ENCODE results near the gene RAB9A.
"Not testable (repeated sequence)": the region's sequence is repeated elsewhere in the genome, so short reads cannot be mapped to it uniquely, and the experiment has no call there.

RAB9A gene

GRCh38 chrX:13688958-13689740, at the start of gene RAB9A:
TSS of gene RAB9A (plus strand) at chrX:13689128. CDS start at chrX:13708747, 19,619 bp downstream.
- peak in 57 of 58 donors; percentile 1 to 81 (median 62) for DNase-seq

DNA sequence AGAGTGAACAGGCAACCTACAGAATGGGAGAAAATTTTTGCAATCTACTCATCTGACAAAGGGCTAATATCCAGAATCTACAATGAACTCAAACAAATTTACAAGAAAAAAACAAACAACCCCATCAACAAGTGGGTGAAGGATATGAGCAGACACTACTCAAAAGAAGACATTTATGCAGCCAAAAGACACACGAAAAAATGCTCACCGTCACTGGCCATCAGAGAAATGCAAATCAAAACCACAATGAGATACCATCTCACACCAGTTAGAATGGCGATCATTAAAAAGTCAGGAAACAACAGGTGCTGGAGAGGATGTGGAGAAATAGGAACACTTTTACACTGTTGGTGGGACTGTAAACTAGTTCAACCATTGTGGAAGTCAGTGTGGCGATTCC, 47.2 kb upstream of the RAB9A start:
- DNase-seq, result not testable (repeated sequence)

- DNase-seq, result no peak
Observed at GRCh38 chrX:13645464-13646153, 43.3 kb upstream of the RAB9A start.

DNA sequence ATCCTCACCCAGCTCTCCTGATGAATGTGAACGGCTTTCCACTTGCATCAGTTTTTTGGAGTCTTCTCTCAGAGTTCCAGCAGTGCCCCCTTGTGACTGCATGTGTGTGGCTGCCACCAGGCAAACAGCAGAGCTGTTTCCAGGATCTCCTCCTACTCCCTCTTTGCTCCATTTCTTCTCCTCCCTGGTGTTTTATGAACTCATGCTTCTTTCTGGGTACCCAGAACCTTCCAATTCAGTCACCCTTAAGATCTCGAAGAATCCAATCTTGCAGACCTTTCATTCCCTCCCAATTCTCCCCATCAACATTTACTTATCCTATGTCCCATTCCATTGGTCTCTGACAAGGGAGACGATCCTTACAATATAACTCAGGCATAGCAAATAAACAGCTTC, 42.8 kb upstream of the RAB9A start:
- peak in 49 of 58 donors; percentile 0 to 50 (median 19) for DNase-seq

DNA sequence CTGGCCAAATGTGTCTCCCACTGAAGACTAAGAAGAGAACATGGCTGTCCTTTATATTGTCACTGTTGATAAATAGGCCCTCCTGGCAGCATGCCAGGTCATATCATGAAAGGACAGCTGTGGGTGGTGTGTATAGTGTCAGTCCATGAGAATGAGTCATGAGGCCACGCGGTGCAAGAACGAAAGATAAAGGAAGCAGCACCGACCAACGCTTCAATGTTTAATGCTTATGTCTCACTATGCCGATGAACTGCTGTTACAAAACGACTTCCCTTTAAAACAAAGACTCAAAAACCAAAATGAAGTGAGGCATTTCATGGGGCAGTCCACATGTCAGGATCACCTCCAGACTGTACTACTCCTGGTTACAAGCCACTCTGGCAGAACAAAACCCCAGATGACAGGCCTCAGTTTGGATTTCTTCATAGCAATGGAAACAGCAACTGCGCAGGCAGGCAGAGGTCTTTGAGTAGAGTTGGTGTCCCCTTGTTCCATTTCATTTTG, 41.2 kb upstream of the RAB9A start:
- peak in 1 of 58 donors; percentile 57 for DNase-seq

- not testable (repeated sequence) for DNase-seq
Observed at GRCh38 chrX:13648336-13648735, 40.6 kb upstream of the RAB9A start.

GRCh38 chrX:13649838-13650237, 39.1 kb upstream of the RAB9A start:
- DNase-seq, result no peak

DNA sequence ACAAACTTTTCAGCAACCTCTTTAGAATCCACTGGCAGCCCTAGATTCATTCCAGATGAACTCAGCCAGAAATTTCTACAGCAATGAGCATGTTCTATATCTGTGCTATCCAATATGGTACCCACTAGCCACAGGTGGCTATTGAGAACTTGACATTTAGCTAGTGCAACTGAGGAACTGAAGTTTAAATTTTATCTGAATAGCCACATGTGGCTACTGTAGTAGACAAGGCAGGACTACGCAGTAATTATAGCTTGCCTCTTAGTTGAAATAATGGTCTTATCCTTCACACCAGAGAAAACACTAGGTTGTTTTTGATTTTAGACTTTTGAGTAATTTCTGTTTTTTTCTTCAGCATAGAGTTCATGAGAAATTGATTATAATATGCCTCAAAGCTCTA, 38.6 kb upstream of the RAB9A start:
- no peak for DNase-seq

- DNase-seq, result no peak
Observed at GRCh38 chrX:13651150-13651549, 37.8 kb upstream of the RAB9A start.

DNA sequence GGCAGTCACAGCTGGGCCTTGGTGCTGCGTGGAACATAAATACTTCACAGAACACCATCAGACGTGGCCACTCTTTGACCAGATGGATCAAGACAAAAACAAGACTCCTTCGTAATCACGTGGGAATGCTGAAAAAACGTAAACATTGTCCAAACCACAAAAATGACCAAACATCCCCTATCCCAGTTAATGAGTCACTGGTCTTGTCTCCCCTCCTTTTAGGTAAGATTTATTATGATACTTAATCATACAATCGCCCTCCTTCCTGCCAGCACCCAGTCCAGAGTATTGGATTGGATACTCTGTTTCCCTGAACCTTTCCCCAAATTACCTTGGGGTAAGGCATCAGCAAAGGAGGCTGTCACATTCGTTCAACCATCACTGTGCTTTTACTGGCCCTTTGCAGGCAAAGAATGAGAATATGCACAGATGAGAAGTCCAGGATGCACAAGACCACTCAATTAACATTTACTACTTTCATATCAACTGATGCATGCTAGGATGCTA, 36.6 kb upstream of the RAB9A start:
- DNase-seq, result no peak

DNA sequence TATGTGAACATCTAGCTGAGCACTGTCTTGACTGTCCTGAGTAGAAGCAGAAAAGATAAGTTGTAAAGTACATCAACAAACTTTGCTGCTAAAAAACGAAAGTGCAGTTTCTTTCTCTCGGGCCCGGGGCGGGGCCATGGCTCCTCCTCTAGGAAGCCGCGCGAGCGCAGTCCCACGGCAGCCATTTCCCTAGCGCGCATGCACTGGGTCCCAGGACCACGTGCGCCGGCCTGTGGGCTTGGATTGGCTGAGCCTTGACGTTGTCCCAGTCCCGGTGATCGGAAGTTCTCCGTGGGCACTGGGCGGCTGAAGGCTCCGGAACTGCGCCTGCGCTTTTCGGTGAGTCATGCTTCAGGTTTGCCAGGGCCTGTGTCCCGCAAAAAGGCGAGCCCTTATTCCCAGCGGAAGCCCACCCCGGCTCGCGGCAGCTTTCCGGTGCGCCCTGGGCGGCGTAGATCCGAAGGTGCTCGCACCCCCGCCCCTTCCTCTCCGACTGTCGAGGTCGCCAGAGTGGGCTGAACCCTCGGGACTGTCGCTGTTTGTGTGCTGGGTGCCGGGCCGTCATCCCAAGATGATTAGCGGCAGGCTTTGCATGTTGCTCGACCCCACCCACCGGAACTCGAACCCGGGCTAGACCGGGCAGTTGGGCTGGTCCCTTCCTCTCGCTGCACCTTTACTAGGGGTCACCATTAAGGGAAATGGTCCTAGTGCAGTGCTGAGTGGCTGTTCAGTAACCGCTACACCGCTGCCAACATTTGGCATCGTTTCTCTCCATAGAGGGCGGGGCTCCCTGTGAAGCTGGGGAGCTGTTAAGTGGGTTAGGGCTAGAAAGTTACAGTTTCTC, 35.9 kb upstream of the RAB9A start, which contains the start of gene TCEANC:
Gene TCEANC, plus strand, starts transcription at position 292 of the 844 bp plus-strand sequence. CDS start 9,368 bp downstream, outside the sequence.
- peak; percentile 41 to 97 (median 89) for DNase-seq

GRCh38 chrX:13654116-13654515, 34.8 kb upstream of the RAB9A start:
- DNase-seq, result peak in 1 of 58 donors; percentile 11

DNA sequence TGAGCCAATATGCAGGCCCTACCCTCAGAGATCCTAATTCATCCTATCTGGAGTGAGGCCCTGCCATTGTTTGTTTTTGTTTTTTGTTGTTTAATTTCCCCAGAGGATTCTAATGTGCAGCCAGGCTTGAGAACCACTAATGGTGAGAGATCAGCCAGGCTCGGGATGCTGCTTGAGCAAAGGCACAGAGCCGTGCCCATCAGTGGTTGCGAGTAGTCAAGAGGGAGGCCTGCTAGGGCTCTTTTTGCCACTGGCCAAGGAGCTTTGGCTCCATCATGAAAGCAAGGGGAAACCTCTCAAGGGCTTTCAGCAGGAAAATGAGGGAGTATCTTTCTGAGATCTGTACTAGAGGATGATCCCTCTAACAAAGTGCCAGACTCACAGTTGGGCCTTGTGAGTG, 33.3 kb upstream of the RAB9A start:
- DNase-seq, result no peak

GRCh38 chrX:13658602-13659001, 30.3 kb upstream of the RAB9A start:
- peak in 3 of 58 donors; percentile 0 to 35 (median 12) for DNase-seq

DNA sequence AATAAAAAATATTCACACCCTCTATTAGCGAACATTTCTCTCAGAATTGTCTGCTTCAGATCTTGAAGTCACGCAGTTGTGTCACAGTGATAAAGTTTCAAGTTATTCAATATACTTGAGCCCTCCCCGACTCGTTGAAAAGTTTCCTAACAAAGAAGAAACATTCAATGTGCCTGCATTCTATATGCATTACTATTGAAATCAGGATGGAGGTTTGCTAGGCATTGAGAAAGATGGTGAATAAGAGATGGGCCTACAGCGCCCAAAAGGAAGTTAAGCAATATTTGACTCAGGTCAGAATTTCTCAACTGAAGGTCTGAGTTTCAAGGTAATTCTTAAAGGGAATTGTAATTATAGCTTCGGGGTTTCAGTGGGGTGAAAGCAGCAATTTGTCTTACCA, 29.9 kb upstream of the RAB9A start:
- DNase-seq, result no peak

DNA sequence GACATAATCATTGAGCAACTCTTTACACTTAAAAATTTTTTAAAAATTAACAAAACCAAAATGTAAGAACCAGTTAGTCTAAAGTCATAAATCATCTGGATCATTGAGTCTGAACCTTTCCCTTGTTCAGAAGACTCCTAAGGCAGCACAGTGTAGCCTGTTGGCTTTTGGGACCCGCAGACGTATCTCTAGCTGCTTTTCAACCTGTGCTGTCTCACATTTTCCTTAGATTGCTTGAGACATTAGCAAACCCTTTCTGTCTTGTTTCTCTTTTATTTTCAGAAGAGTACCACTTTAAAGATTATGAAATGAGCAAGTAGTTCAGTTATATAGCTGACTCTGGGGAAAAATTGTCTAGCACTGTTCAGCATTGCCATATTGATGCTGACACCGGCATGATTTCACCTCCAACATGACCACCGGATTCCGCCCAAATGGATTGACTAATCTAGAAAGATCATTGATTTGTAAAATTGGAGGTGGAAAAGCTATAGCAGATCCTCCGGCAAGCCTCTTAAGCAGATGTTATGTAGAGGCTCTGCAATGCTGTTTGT, 27.1 kb upstream of the RAB9A start:
- DNase-seq, result no peak

DNA sequence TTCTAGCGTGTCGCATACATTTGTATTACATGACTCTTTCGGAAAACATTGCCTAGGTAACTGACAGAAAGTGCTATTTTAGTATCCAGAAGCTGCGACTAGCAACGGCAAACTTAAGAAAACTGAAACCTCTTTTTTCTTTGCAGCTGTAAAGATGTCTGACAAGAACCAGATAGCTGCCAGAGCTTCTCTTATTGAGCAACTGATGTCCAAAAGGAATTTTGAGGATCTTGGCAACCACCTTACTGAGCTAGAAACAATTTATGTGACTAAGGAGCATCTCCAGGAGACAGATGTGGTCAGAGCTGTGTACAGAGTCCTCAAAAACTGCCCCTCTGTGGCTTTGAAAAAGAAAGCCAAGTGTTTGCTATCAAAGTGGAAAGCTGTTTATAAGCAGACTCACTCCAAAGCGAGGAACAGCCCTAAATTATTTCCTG, 26.6 kb upstream of the RAB9A start:
- no peak for DNase-seq

DNA sequence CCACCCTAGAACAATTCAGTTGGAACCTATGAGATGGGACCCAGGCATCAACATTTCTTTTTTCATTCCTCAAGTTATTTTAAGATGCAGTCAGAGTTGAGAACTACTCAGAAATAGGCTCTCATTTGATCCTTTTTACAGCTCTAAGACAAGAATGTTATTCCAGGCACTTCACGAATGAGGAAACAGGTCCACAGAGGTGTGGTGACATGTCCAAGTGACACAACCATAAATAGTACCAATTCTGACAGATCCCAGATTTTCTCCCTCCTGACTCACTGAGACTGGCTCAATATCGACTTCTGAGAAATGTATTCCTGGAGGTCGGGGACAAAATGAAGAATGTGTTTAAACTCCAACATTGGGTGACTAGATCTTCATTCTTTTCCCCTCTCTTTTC, 24.9 kb upstream of the RAB9A start:
- no peak for DNase-seq

GRCh38 chrX:13666836-13667235, 22.1 kb upstream of the RAB9A start:
- DNase-seq, result peak in 40 of 58 donors; percentile 0 to 74 (median 22)

DNA sequence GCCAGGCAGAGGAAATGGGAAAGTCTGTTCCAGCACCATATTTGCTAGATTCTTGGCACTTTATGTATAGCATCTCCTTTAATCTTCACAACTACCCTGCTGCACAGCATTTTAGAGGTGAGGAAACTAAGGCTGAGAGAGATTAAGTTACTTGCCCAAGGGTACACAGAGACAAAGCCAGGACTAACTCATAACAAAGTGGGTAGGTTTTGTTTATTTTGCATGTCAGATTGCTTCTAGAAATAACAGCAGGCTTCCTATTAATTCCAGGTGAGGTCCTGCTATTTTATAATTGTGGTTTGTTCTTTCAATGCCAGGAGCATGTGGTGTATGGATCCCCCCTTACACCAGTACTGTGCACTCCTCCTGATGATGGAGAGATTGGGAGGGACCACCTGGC, 21.0 kb upstream of the RAB9A start:
- DNase-seq, result no peak

- DNase-seq, result no peak
Observed at GRCh38 chrX:13669246-13669737, 19.6 kb upstream of the RAB9A start.
